Activated naive CD8-positive, alpha-beta T cell treated with anti-CD3 and anti-CD28 coated beads, Interleukin-2, amount 50 U/mL, for 24 hours (primary cell): ENCODE results near the gene PRRG2.

Experiments used
- ATAC-seq: fragments of 150-1000 bp; cut with Tn5 transposase; one replicate; pipeline ENCODE4 v1.10.0; 2021
- DNase-seq: peaks from one replicate; pipeline ENCODE4 v3.0.0; 2021
- H3K27ac Mint-ChIP-seq: one replicate; pipeline ENCODE4 v1.8.0; 2021; ENCODE audit warnings: mild to moderate bottlenecking, mixed read lengths
- H3K27me3 Mint-ChIP-seq: one replicate; pipeline ENCODE4 v1.8.0; 2021; ENCODE audit warnings: mixed read lengths
- H3K36me3 Mint-ChIP-seq: one replicate; pipeline ENCODE4 v1.8.0; 2021; ENCODE audit warnings: low read depth, mixed read lengths
- H3K4me1 Mint-ChIP-seq: one replicate; pipeline ENCODE4 v1.8.0; 2021; ENCODE audit warnings: mixed read lengths
- H3K4me3 Mint-ChIP-seq: one replicate; pipeline ENCODE4 v1.8.0; 2021; ENCODE audit warnings: mild to moderate bottlenecking, moderate library complexity, mixed read lengths
- H3K9me3 Mint-ChIP-seq: one replicate; pipeline ENCODE4 v1.8.0; 2021; ENCODE audit warnings: mixed read lengths

PRRG2 gene

GRCh38 chr19:49552749-49553148 is 28.4 kb upstream of the PRRG2 start:
- peak overlapping the region; percentile 99 for H3K27ac Mint-ChIP-seq
- H3K4me1 Mint-ChIP-seq: peaks cover 69% of the 10 kb centered on the region
- H3K36me3 Mint-ChIP-seq: peaks cover 28% of the 10 kb centered on the region
- no peaks in the 10 kb centered on the region for H3K27me3 Mint-ChIP-seq
- no peaks in the 10 kb centered on the region for H3K9me3 Mint-ChIP-seq
- peak overlapping the region; percentile 16 for H3K4me3 Mint-ChIP-seq
- no peak for ATAC-seq
- no peak for DNase-seq

GRCh38 chr19:49553451-49554271 is 27.5 kb upstream of the PRRG2 start:
- no peaks in the 10 kb centered on the region for H3K27me3 Mint-ChIP-seq
- peak overlapping the region; percentile 67 for H3K4me3 Mint-ChIP-seq
- H3K27ac Mint-ChIP-seq: peak overlapping the region; percentile 99
- H3K4me1 Mint-ChIP-seq: peaks cover 75% of the 10 kb centered on the region
- H3K36me3 Mint-ChIP-seq: peaks cover 32% of the 10 kb centered on the region
- H3K9me3 Mint-ChIP-seq: no peaks in the 10 kb centered on the region
- DNase-seq (peak; percentile 61), ATAC-seq (peak; percentile 88)

- no peaks in the 10 kb centered on the region for H3K9me3 Mint-ChIP-seq
- peaks cover 77% of the 10 kb centered on the region for H3K4me1 Mint-ChIP-seq
- DNase-seq (peak; percentile 61), ATAC-seq (peak; percentile 10)
- H3K27me3 Mint-ChIP-seq: no peaks in the 10 kb centered on the region
- peak overlapping the region; percentile 59 for H3K4me3 Mint-ChIP-seq
- peaks cover 42% of the 10 kb centered on the region for H3K36me3 Mint-ChIP-seq
- peak overlapping the region; percentile 99 for H3K27ac Mint-ChIP-seq
These were observed 26.4 kb upstream of the PRRG2 start for GRCh38 chr19:49554701-49555181.

- peaks cover 47% of the 10 kb centered on the region for H3K36me3 Mint-ChIP-seq
- DNase-seq (peak; percentile 86), ATAC-seq (no peak)
- H3K4me3 Mint-ChIP-seq: peak overlapping the region; percentile 73
- H3K4me1 Mint-ChIP-seq: peaks cover 84% of the 10 kb centered on the region
- H3K9me3 Mint-ChIP-seq: no peaks in the 10 kb centered on the region
- no peaks in the 10 kb centered on the region for H3K27me3 Mint-ChIP-seq
- H3K27ac Mint-ChIP-seq: peak overlapping the region; percentile 54
These were observed 25.3 kb upstream of the PRRG2 start for GRCh38 chr19:49555600-49556411.

GRCh38 chr19:49556412-49557398 is 24.4 kb upstream of the PRRG2 start:
- Mint-ChIP-seq H3K9me3 (no peaks in the 10 kb centered on the region), H3K4me1 (peaks cover 87% of the 10 kb centered on the region), H3K27me3 (no peaks in the 10 kb centered on the region), H3K36me3 (peaks cover 48% of the 10 kb centered on the region), H3K4me3 (peak overlapping the region; percentile 73), H3K27ac (peak overlapping the region; percentile 63)
- peak; percentile 52 for DNase-seq
- peak; percentile 13 for ATAC-seq

GRCh38 chr19:49557641-49558325 is 23.3 kb upstream of the PRRG2 start:
- no peak for DNase-seq
- Mint-ChIP-seq H3K4me3 (peak overlapping the region; percentile 73), H3K9me3 (no peaks in the 10 kb centered on the region), H3K36me3 (peaks cover 47% of the 10 kb centered on the region), H3K4me1 (peaks cover 89% of the 10 kb centered on the region), H3K27ac (peak overlapping the region; percentile 63), H3K27me3 (no peaks in the 10 kb centered on the region)
- ATAC-seq: no peak

GRCh38 chr19:49558591-49558990 is 22.5 kb upstream of the PRRG2 start:
- peak; percentile 18 for ATAC-seq
- H3K9me3 Mint-ChIP-seq: no peaks in the 10 kb centered on the region
- H3K4me3 Mint-ChIP-seq: peak overlapping the region; percentile 76
- H3K4me1 Mint-ChIP-seq: peaks cover 88% of the 10 kb centered on the region
- H3K36me3 Mint-ChIP-seq: peaks cover 45% of the 10 kb centered on the region
- peak overlapping the region; percentile 90 for H3K27ac Mint-ChIP-seq
- no peaks in the 10 kb centered on the region for H3K27me3 Mint-ChIP-seq
- DNase-seq: peak; percentile 39

GRCh38 chr19:49559443-49559842 is 21.7 kb upstream of the PRRG2 start:
- Mint-ChIP-seq H3K27me3 (no peaks in the 10 kb centered on the region), H3K9me3 (no peaks in the 10 kb centered on the region), H3K4me1 (peaks cover 85% of the 10 kb centered on the region), H3K4me3 (peak overlapping the region; percentile 76), H3K27ac (peak overlapping the region; percentile 90), H3K36me3 (peaks cover 46% of the 10 kb centered on the region)
- ATAC-seq: no peak
- no peak for DNase-seq

GRCh38 chr19:49559928-49560327 is 21.2 kb upstream of the PRRG2 start:
- Mint-ChIP-seq H3K36me3 (peaks cover 47% of the 10 kb centered on the region), H3K9me3 (no peaks in the 10 kb centered on the region), H3K4me3 (peak overlapping the region; percentile 76), H3K27me3 (no peaks in the 10 kb centered on the region), H3K4me1 (peaks cover 85% of the 10 kb centered on the region), H3K27ac (peak overlapping the region; percentile 90)
- ATAC-seq (peak; percentile 4), DNase-seq (peak; percentile 36)

- H3K9me3 Mint-ChIP-seq: no peaks in the 10 kb centered on the region
- no peaks in the 10 kb centered on the region for H3K27me3 Mint-ChIP-seq
- H3K27ac Mint-ChIP-seq: peak overlapping the region; percentile 90
- ATAC-seq (peak; percentile 24), DNase-seq (peak; percentile 38)
- peaks cover 48% of the 10 kb centered on the region for H3K36me3 Mint-ChIP-seq
- H3K4me3 Mint-ChIP-seq: peak overlapping the region; percentile 76
- peaks cover 85% of the 10 kb centered on the region for H3K4me1 Mint-ChIP-seq
These were observed 20.7 kb upstream of the PRRG2 start for GRCh38 chr19:49560358-49560900.

GRCh38 chr19:49564616-49565045 is 16.5 kb upstream of the PRRG2 start:
- Mint-ChIP-seq H3K4me1 (peaks cover 86% of the 10 kb centered on the region), H3K36me3 (peaks cover 27% of the 10 kb centered on the region), H3K27me3 (no peaks in the 10 kb centered on the region), H3K4me3 (peak overlapping the region; percentile 32), H3K9me3 (no peaks in the 10 kb centered on the region), H3K27ac (peak overlapping the region; percentile 89)
- ATAC-seq: peak; percentile 71
- no peak for DNase-seq

- Mint-ChIP-seq H3K27ac (peak overlapping the region; percentile 89), H3K4me3 (no peak overlapping the region), H3K36me3 (peaks cover 24% of the 10 kb centered on the region), H3K4me1 (peaks cover 86% of the 10 kb centered on the region), H3K27me3 (no peaks in the 10 kb centered on the region), H3K9me3 (no peaks in the 10 kb centered on the region)
- no peak for DNase-seq
- ATAC-seq: no peak
These were observed 15.9 kb upstream of the PRRG2 start for GRCh38 chr19:49565261-49565660.

GRCh38 chr19:49566302-49566701 is 14.8 kb upstream of the PRRG2 start:
- no peak overlapping the region for H3K27ac Mint-ChIP-seq
- no peak for ATAC-seq
- H3K36me3 Mint-ChIP-seq: peaks cover 24% of the 10 kb centered on the region
- no peaks in the 10 kb centered on the region for H3K9me3 Mint-ChIP-seq
- no peak for DNase-seq
- no peak overlapping the region for H3K4me3 Mint-ChIP-seq
- no peaks in the 10 kb centered on the region for H3K27me3 Mint-ChIP-seq
- H3K4me1 Mint-ChIP-seq: peaks cover 83% of the 10 kb centered on the region
